Gastrocnemius medialis (tissue), 4 donors: ENCODE measurements around the gene ARPC3.

ENCODE experiments used
- POLR2A ChIP-seq, 2 donors: fragments of 450-650 bp; IDR thresholded peaks; one replicate each; pipeline ENCODE4 v1.6.1; 2017; ENCODE audit warnings: antibody characterized with exemption in 2 of 2, mild to moderate bottlenecking in 2 of 2, moderate library complexity in 2 of 2
- TF ChIP-seq, protein P1 (sequence below), 5 experiments: fragments of 450-650 bp in 3 of 5; fragments of 200-600 bp in 2 of 5; sonication (generic) in 2 of 5; IDR thresholded peaks in 4 of 5; conservative IDR thresholded peaks in 1 of 5; 1 replicate in 4 of 5; 2 replicates in 1 of 5; pipeline ENCODE4 v1.5.1; 2016 to 2019; ENCODE audit warnings: antibody characterized with exemption in 5 of 5, mild to moderate bottlenecking in 3 of 5, moderate library complexity in 3 of 5

GRCh38 chr12:110466791-110467190, 16.7 kb upstream of the ARPC3 start:
- TF ChIP-seq, protein P1, sequence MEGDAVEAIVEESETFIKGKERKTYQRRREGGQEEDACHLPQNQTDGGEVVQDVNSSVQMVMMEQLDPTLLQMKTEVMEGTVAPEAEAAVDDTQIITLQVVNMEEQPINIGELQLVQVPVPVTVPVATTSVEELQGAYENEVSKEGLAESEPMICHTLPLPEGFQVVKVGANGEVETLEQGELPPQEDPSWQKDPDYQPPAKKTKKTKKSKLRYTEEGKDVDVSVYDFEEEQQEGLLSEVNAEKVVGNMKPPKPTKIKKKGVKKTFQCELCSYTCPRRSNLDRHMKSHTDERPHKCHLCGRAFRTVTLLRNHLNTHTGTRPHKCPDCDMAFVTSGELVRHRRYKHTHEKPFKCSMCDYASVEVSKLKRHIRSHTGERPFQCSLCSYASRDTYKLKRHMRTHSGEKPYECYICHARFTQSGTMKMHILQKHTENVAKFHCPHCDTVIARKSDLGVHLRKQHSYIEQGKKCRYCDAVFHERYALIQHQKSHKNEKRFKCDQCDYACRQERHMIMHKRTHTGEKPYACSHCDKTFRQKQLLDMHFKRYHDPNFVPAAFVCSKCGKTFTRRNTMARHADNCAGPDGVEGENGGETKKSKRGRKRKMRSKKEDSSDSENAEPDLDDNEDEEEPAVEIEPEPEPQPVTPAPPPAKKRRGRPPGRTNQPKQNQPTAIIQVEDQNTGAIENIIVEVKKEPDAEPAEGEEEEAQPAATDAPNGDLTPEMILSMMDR (IDR thresholded peaks at IDR 0.05 in 4 of 5, conservative IDR thresholded peaks at IDR 0.05 in 1 of 5) = no peak
- TF ChIP-seq POLR2A (IDR thresholded peaks at IDR 0.05) = no peak
